Thymus (tissue), 11 donors: ENCODE measurements around the gene IGFN1. TPM values are rescaled to one million over a fixed set of nuclear protein-coding genes. Genes with fewer than 3 reads are reported as not detected.

Source experiments
- DNase-seq, 9 donors: peaks; one replicate each; pipeline ENCODE4 v3.0.0-alpha.2; 2013; ENCODE audit warnings: low spot score in 9 of 9, low read depth in 6 of 9, missing footprints in 1 of 9
- H3K27ac ChIP-seq, 2 donors: one replicate each; pipeline ENCODE4 v1.5.1; 2013; ENCODE audit warnings: control low read depth in 1 of 2, low read depth in 1 of 2, low read length in 1 of 2, mild to moderate bottlenecking in 1 of 2, moderate library complexity in 1 of 2
- H3K27me3 ChIP-seq, 2 donors: one replicate each; pipeline ENCODE4 v1.5.1; 2013; ENCODE audit warnings: low read length in 1 of 2; ENCODE audit not compliant: control insufficient read depth in 2 of 2, insufficient read depth in 1 of 2
- H3K36me3 ChIP-seq, 2 donors: one replicate each; pipeline ENCODE4 v1.5.1; 2013; ENCODE audit warnings: low read length in 1 of 2, mild to moderate bottlenecking in 1 of 2, moderate library complexity in 1 of 2; ENCODE audit not compliant: control insufficient read depth in 2 of 2, insufficient read depth in 2 of 2
- H3K4me1 ChIP-seq, 2 donors: one replicate each; pipeline ENCODE4 v1.5.1; 2013; ENCODE audit warnings: low read length in 2 of 2; ENCODE audit not compliant: control insufficient read depth in 2 of 2, insufficient read depth in 2 of 2
- H3K4me3 ChIP-seq, 2 donors: one replicate each; pipeline ENCODE4 v1.5.1; 2013; ENCODE audit warnings: low read length in 2 of 2, control low read depth in 1 of 2, mild to moderate bottlenecking in 1 of 2
- H3K9me3 ChIP-seq, 2 donors: one replicate each; pipeline ENCODE4 v1.5.1; 2013; ENCODE audit warnings: low read length in 1 of 2, mild to moderate bottlenecking in 1 of 2; ENCODE audit not compliant: control insufficient read depth in 2 of 2, insufficient read depth in 1 of 2
- WGBS: extraction: QIAGEN DNeasy Blood & Tissue Kit; methylation state at CpG from one replicate; pipeline ENCODE4 v1.1.7; 2013; 5-methylcytosine and 5-hydroxymethylcytosine counted together
- polyA plus RNA-seq: library from polyadenylated mRNA; stranded (reverse); fragments of 200-250 nt; gene quantifications from one replicate; pipeline ENCODE4 v1.2.3, GENCODE V29; 2013
- total RNA-seq: library from RNA; stranded (reverse); fragments of 120-200 nt; gene quantifications from one replicate; pipeline ENCODE4 v1.2.4, GENCODE V29; 2013
- donor health status: healthy.

IGFN1 gene
- total and polyA plus RNA-seq, 2 donors, result 0.39 to 0.80 TPM

DNA sequence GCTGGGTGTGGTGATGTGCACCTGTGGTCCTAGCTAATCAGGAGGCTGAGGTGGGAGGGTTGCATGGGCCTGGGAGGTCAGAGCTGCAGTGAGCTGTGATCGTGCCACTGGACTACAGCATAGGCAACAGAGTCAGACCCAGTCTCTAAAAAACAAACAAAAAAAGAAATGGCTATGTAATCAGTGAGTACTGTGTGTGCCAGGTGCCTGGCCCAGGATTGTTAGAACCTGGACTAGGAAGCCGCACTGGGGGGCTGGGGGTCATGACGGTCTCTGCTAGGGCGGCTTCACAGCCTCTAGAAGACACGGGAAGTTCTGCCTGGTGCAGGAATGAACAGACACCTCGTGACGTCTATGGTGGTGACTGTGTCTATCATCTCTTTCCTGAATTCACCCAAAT is 44.8 kb upstream of the IGFN1 start:
- Histone ChIP-seq H3K27ac (no peak overlapping the region), H3K36me3 (peaks cover 52 to 61% of the 10 kb centered on the region in 2 donors), H3K4me3 (no peak overlapping the region), H3K4me1 (no peaks in the 10 kb centered on the region), H3K27me3 (no peaks in the 10 kb centered on the region), H3K9me3 (no peaks in the 10 kb centered on the region)
- DNase-seq, result no peak
- WGBS, result 90% methylated on average over 7 of the region's 7 CpGs

DNA sequence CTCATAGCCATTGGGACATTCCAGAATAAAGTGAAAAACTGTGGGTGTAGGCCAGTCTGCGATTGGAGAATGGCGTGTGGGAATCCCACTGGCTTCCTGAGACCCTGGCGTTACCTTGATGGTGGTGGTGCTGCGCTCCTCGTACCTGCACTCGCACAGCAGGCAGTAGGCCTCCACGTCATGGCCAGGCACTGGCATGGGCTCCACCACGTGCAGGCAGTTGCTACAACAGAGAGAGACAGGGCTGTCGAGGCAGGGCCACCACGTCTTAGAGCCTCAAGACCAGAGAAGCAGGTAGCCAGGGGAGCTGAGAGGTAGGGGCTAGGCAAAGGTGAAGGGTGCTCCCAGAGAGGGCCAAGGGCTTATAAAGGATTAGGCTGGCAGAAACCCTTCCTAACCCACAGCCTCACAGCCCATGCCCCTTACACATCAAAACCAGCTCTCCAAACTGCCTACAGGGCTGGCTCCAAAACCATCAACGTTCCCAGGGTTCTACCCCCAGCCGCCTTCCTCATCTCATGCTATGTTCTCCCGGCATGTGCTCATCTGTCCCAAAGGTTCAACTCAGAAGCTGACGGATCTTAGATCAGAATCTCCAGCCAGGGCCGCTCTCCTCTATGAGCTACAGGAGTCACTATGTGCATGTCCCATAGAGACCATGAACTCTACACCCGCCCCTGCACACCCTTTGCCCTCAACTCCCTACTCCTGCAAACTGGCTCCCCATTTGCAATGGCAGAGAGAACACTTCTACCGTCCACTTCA is 43.8 kb upstream of the IGFN1 start:
- Histone ChIP-seq H3K36me3 (peaks cover 50 to 61% of the 10 kb centered on the region in 2 donors), H3K4me1 (no peaks in the 10 kb centered on the region), H3K27ac (no peak overlapping the region), H3K4me3 (no peak overlapping the region), H3K27me3 (no peaks in the 10 kb centered on the region), H3K9me3 (no peaks in the 10 kb centered on the region)
- DNase-seq, result no peak
- 93% methylated on average over 17 of the region's 17 CpGs for WGBS

DNA sequence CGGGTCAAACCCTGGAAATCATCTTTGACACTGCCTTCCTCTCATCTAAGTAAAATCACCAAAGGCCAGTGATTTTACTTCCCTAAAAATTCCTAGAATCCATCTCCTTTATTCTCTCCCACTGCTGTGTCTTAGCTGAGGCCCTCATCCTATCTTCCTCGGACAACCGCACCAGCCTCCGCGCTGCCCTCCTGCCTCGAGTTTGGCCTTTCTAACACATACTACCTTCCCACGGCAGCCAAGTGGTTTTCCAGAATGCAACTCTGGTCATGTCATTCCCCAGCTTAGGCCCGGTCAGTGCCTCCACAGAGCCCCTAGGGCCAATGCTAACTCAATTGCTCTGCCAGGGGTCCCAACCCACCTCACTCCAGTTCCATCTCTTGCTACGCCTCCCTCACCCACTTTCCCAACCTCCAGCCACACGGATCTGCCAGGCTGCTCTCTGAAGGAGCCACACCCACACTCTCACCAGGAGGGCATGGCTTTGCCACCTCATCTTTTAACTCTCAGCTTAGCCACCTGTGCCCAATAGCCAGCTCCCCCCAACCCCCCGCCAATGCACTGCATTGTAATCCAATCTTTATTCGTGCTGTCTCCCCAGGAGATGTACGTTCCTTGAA is 43.1 kb upstream of the IGFN1 start:
- H3K9me3 ChIP-seq, result no peaks in the 10 kb centered on the region
- H3K27me3 ChIP-seq, result no peaks in the 10 kb centered on the region
- H3K4me1 ChIP-seq, result no peaks in the 10 kb centered on the region
- 88% methylated on average over 13 of the region's 13 CpGs for WGBS
- H3K36me3 ChIP-seq, result peaks cover 46 to 59% of the 10 kb centered on the region in 2 donors
- no peak overlapping the region for H3K27ac ChIP-seq
- no peak for DNase-seq
- no peak overlapping the region for H3K4me3 ChIP-seq

DNA sequence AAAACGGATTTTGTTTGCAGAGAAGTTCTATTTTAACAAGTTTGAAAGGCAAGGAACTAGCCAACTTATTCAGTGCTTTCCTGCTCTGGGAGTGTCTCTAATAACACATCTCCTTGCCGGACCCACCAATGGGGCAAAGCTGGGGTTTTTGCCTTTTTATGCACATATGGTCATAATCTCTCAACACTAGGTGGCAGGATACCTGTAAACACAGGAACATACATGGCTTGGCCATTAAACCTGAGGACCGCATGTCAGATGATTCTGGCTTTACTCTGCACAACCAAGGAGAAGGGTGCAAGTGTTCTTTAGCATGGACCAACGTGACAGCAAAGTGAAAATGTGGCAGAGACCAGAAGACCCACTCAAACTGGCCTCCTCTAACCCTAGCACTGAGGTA is 41.2 kb upstream of the IGFN1 start:
- WGBS, result 90% methylated on average over 4 of the region's 4 CpGs
- Histone ChIP-seq H3K4me1 (peaks cover 4 to 5% of the 10 kb centered on the region in 2 donors), H3K4me3 (no peak overlapping the region), H3K27me3 (no peaks in the 10 kb centered on the region), H3K9me3 (no peaks in the 10 kb centered on the region), H3K36me3 (peaks cover 30 to 44% of the 10 kb centered on the region in 2 donors), H3K27ac (no peak overlapping the region)
- peak in 2 of 9 donors; percentile 15 to 23 for DNase-seq

DNA sequence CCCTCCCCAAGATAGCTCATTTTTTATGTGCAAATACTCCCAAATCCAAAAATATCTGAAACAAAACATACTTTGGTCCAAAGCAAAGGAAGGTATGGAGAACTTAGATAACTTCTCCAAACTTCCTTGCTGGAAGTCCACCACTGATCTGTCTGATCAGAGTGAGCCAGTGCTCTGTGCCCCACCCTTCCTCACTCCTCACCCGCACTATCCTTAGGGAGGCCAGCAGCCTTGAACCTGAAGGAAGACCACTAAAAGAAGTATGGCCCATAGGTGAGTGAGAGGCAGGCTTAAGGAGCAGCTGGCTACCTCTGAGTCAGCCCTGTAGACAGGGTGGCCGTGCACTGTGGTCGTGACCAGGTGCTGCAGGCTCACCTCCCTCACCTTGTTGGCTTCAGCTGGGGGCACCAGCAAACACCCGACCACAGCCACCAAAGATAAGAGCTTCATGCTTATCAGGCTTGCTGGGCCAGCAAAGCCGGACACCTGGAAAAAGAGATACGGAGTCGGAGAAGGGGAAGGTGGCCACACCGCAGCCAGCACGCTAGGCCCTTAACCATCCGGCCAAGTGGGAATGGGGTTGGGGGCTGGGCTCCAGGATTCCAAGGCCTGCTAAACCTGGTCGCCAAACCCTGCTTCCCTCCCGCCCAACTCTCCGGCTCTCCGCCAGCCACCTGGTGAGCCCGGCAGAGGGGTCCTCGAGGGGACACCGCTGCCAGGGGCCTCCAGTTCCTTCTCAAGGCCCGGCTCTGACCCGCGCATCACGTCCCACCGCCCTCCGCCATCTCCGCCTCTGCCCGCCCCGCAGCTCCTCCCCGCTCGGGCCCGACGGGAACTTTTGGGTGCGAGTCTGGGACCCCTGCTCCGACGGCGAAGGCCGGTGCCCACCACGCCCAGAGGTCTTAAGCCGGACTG is 36.9 kb upstream of the IGFN1 start:
- DNase-seq, result peak in 2 of 9 donors; percentile 13 to 19
- peak overlapping the region in 1 of 2 donors; percentile 1 for H3K27ac ChIP-seq
- WGBS, result 4% methylated on average over 37 of the region's 37 CpGs
- peaks cover 14 to 18% of the 10 kb centered on the region in 2 donors for H3K36me3 ChIP-seq
- no peaks in the 10 kb centered on the region for H3K27me3 ChIP-seq
- peaks cover 4 to 11% of the 10 kb centered on the region in 2 donors for H3K4me1 ChIP-seq
- no peaks in the 10 kb centered on the region for H3K9me3 ChIP-seq
- peak overlapping the region; percentile 85 to 93 for H3K4me3 ChIP-seq

DNA sequence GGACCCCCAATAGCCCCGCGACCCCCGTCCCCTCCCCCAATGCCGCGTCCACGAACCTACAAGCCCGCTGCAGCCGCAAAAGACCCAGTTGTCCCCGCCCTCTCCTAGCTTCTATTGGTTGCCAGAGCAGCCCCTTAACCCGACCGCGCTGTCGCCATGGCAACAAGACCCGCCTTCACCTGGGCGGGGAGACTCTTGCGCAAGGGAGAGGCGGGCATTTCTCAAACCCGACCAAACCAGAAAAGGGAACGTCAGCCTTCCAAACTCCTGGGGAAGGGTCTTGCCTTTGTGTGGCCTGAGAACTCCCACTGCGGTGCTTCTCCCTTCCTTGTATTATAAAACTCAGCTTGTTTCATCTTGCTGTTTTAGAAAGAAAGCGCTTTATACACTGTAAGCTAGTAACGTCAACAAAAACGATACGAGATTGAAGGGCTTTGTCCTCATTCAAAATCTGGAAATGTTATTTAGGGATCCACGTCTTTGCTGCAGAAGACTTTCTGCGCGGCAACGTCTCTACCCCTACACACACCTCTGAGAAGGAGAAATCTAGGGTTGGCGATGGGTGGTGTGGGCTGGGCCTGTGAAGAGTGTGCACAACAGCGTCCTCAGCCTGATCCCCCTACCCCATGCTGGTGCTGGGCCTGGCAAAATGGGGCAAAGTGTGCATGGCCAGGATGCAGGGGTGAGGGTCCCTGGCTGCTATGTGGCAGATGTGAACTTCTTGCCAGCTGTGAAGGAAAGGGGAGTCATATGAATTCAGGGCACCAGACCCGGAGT is 36.0 kb upstream of the IGFN1 start, which contains the start of gene TMEM9:
TSS of gene TMEM9 (minus strand) at position 86 of the 777 bp plus-strand sequence. CDS start 551 bp downstream, outside the sequence.
- Histone ChIP-seq H3K4me3 (peak within 1 kb of the TSS; percentile 85 to 93), H3K9me3 (no peaks in the 10 kb centered on the region), H3K36me3 (peaks cover 13 to 14% of the 10 kb centered on the region in 2 donors), H3K27me3 (no peaks in the 10 kb centered on the region), H3K27ac (peak within 1 kb of the TSS in 1 of 2 donors; percentile 55), H3K4me1 (peaks cover 4 to 11% of the 10 kb centered on the region in 2 donors)
- 16% methylated on average over 31 of the region's 31 CpGs for WGBS
- peak; percentile 89 to 99 (median 97) for DNase-seq

DNA sequence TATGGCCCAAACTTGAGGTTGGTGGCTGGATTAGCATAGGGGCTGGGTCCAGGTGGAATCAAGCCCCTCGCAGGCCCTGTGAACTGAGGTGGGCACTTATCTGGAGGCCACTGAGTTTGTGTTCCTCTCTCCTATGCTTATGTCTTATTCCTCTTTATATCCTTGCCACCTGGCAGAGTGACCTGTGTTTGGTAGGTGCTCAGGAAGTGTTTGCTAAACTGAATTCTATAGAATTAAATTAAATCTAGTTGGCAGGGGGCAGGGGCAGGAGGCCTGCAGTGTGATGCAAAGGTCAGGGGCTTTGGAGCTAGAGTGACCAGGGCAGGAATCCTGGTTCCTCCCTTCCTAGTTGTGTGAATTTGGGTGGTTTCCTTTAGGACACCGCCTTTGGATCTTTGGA is 35.3 kb upstream of the IGFN1 start:
- H3K36me3 ChIP-seq, result peaks cover 13 to 14% of the 10 kb centered on the region in 2 donors
- H3K27ac ChIP-seq, result no peak overlapping the region
- no peak for DNase-seq
- no peak overlapping the region for H3K4me3 ChIP-seq
- H3K27me3 ChIP-seq, result no peaks in the 10 kb centered on the region
- H3K4me1 ChIP-seq, result peaks cover 4 to 11% of the 10 kb centered on the region in 2 donors
- 99% methylated on average over 2 of the region's 2 CpGs for WGBS
- H3K9me3 ChIP-seq, result no peaks in the 10 kb centered on the region

DNA sequence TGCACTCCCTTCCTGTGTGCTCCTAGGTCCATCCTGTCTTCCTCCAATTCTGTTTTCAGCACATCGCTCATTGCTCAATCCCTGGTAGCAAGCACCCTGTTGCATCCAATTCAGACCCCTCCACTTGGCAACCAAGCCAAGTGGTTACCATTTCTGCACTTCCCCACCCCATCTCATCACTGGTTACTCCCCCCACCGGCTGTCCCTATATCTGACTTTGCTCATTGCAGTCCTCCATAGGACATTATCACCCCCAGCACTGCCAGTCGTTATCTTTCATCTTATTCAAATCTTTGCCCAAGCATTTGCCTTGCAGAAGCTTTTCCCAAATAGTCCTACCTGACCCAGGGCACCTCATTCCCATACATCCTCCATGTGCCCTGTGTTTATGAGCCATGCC is 34.3 kb upstream of the IGFN1 start:
- H3K9me3 ChIP-seq, result no peaks in the 10 kb centered on the region
- over 99% methylated on average over 3 of the region's 3 CpGs for WGBS
- no peak overlapping the region for H3K4me3 ChIP-seq
- H3K36me3 ChIP-seq, result peaks cover 4% of the 10 kb centered on the region in 2 donors
- no peak for DNase-seq
- H3K27ac ChIP-seq, result no peak overlapping the region
- peaks cover 4 to 11% of the 10 kb centered on the region in 2 donors for H3K4me1 ChIP-seq
- H3K27me3 ChIP-seq, result no peaks in the 10 kb centered on the region
